ENCODE data around the gene FREM2. TPM values are rescaled to one million over a fixed set of nuclear protein-coding genes. Genes with fewer than 3 reads are reported as not detected.
A peak's percentile ranks its signal among the peaks of the same experiment; 100 is the strongest.

The FREM2 gene
- total RNA-seq, 1 experiment from 2014 or later = 6.0 TPM

GRCh38 chr13:38697628-38698333, 10.9 kb downstream of the FREM2 start:
- no peak for DNase-seq
- H3K4me3 ChIP-seq (ENCODE audit: insufficient read depth, low read depth, low read length) = no peak overlapping the region
- no peaks in the 10 kb centered on the region for H3K27me3 ChIP-seq (ENCODE audit: control insufficient read depth, insufficient read depth, low read length)
- no peaks in the 10 kb centered on the region for H3K36me3 ChIP-seq (replicated peaks; ENCODE audit: control insufficient read depth, insufficient read depth, low read length)

- no peaks in the 10 kb centered on the region for H3K36me3 ChIP-seq (replicated peaks; ENCODE audit: control insufficient read depth, insufficient read depth, low read length)
- no peak overlapping the region for H3K4me3 ChIP-seq (ENCODE audit: insufficient read depth, low read depth, low read length)
- no peak for DNase-seq
Measured at GRCh38 chr13:38700051-38700450, 13.2 kb downstream of the FREM2 start.

GRCh38 chr13:38702669-38703068, 15.8 kb downstream of the FREM2 start:
- Histone ChIP-seq H3K27me3 (ENCODE audit: control insufficient read depth, insufficient read depth, low read length) (no peaks in the 10 kb centered on the region), H3K36me3 (replicated peaks; ENCODE audit: control insufficient read depth, insufficient read depth, low read length) (no peaks in the 10 kb centered on the region), H3K4me3 (ENCODE audit: insufficient read depth, low read depth, low read length) (no peak overlapping the region)
- DNase-seq = no peak

More at GRCh38 chr13:38700051-38700450, 13.2 kb downstream of the FREM2 start:
- no peaks in the 10 kb centered on the region for H3K27me3 ChIP-seq (ENCODE audit: control insufficient read depth, insufficient read depth, low read length)

- H3K27me3 ChIP-seq (ENCODE audit: control insufficient read depth, insufficient read depth, low read length) = no peaks in the 10 kb centered on the region
- DNase-seq = no peak
- H3K4me3 ChIP-seq (ENCODE audit: insufficient read depth, low read depth, low read length) = no peak overlapping the region
- H3K36me3 ChIP-seq (replicated peaks; ENCODE audit: control insufficient read depth, insufficient read depth, low read length) = no peaks in the 10 kb centered on the region
Measured at GRCh38 chr13:38703255-38703654, 16.4 kb downstream of the FREM2 start.

GRCh38 chr13:38705365-38705764, 18.5 kb downstream of the FREM2 start:
- Histone ChIP-seq H3K27me3 (ENCODE audit: control insufficient read depth, insufficient read depth, low read length) (no peaks in the 10 kb centered on the region), H3K4me3 (ENCODE audit: insufficient read depth, low read depth, low read length) (no peak overlapping the region), H3K36me3 (replicated peaks; ENCODE audit: control insufficient read depth, insufficient read depth, low read length) (no peaks in the 10 kb centered on the region)
- no peak for DNase-seq

- Histone ChIP-seq H3K4me3 (ENCODE audit: insufficient read depth, low read depth, low read length) (no peak overlapping the region), H3K27me3 (ENCODE audit: control insufficient read depth, insufficient read depth, low read length) (no peaks in the 10 kb centered on the region), H3K36me3 (replicated peaks; ENCODE audit: control insufficient read depth, insufficient read depth, low read length) (no peaks in the 10 kb centered on the region)
- DNase-seq = no peak
Measured at GRCh38 chr13:38707460-38707859, 20.6 kb downstream of the FREM2 start.

GRCh38 chr13:38713046-38713445, 26.2 kb downstream of the FREM2 start:
- Histone ChIP-seq H3K36me3 (replicated peaks; ENCODE audit: control insufficient read depth, insufficient read depth, low read length) (no peaks in the 10 kb centered on the region), H3K27me3 (ENCODE audit: control insufficient read depth, insufficient read depth, low read length) (no peaks in the 10 kb centered on the region)

GRCh38 chr13:38718374-38718773, 31.5 kb downstream of the FREM2 start:
- no peaks in the 10 kb centered on the region for H3K36me3 ChIP-seq (replicated peaks; ENCODE audit: control insufficient read depth, insufficient read depth, low read length)
- DNase-seq = no peak
- H3K27me3 ChIP-seq (ENCODE audit: control insufficient read depth, insufficient read depth, low read length) = no peaks in the 10 kb centered on the region
- no peak overlapping the region for H3K4me3 ChIP-seq (ENCODE audit: insufficient read depth, low read depth, low read length)

More at GRCh38 chr13:38713046-38713445, 26.2 kb downstream of the FREM2 start:
- no peak overlapping the region for H3K4me3 ChIP-seq (ENCODE audit: insufficient read depth, low read depth, low read length)
- no peak for DNase-seq

GRCh38 chr13:38730332-38730731, 43.5 kb downstream of the FREM2 start:
- Histone ChIP-seq H3K36me3 (replicated peaks; ENCODE audit: control insufficient read depth, insufficient read depth, low read length) (no peaks in the 10 kb centered on the region), H3K27me3 (ENCODE audit: control insufficient read depth, insufficient read depth, low read length) (no peaks in the 10 kb centered on the region), H3K4me3 (ENCODE audit: insufficient read depth, low read depth, low read length) (no peak overlapping the region)
- no peak for DNase-seq

GRCh38 chr13:38733146-38733545, 46.3 kb downstream of the FREM2 start:
- Histone ChIP-seq H3K36me3 (replicated peaks; ENCODE audit: control insufficient read depth, insufficient read depth, low read length) (no peaks in the 10 kb centered on the region), H3K4me3 (ENCODE audit: insufficient read depth, low read depth, low read length) (no peak overlapping the region), H3K27me3 (ENCODE audit: control insufficient read depth, insufficient read depth, low read length) (no peaks in the 10 kb centered on the region)
- DNase-seq = no peak

GRCh38 chr13:38735665-38736440, 49.0 kb downstream of the FREM2 start:
- H3K36me3 ChIP-seq (replicated peaks; ENCODE audit: control insufficient read depth, insufficient read depth, low read length) = no peaks in the 10 kb centered on the region
- no peak for DNase-seq
- no peak overlapping the region for H3K4me3 ChIP-seq (ENCODE audit: insufficient read depth, low read depth, low read length)
- H3K27me3 ChIP-seq (ENCODE audit: control insufficient read depth, insufficient read depth, low read length) = no peaks in the 10 kb centered on the region

GRCh38 chr13:38743466-38743865, 56.6 kb downstream of the FREM2 start:
- Histone ChIP-seq H3K27me3 (ENCODE audit: control insufficient read depth, insufficient read depth, low read length) (no peaks in the 10 kb centered on the region), H3K36me3 (replicated peaks; ENCODE audit: control insufficient read depth, insufficient read depth, low read length) (no peaks in the 10 kb centered on the region), H3K4me3 (ENCODE audit: insufficient read depth, low read depth, low read length) (no peak overlapping the region)
- DNase-seq = no peak

- DNase-seq = no peak
- no peak overlapping the region for H3K4me3 ChIP-seq (ENCODE audit: insufficient read depth, low read depth, low read length)
Measured at GRCh38 chr13:38752686-38753085, 65.8 kb downstream of the FREM2 start.

GRCh38 chr13:38753878-38754277, 67.0 kb downstream of the FREM2 start:
- no peaks in the 10 kb centered on the region for H3K36me3 ChIP-seq (replicated peaks; ENCODE audit: control insufficient read depth, insufficient read depth, low read length)
- H3K27me3 ChIP-seq (ENCODE audit: control insufficient read depth, insufficient read depth, low read length) = no peaks in the 10 kb centered on the region
- no peak overlapping the region for H3K4me3 ChIP-seq (ENCODE audit: insufficient read depth, low read depth, low read length)
- peak; percentile 7 for DNase-seq

More at GRCh38 chr13:38752686-38753085, 65.8 kb downstream of the FREM2 start:
- H3K27me3 ChIP-seq (ENCODE audit: control insufficient read depth, insufficient read depth, low read length) = no peaks in the 10 kb centered on the region
- H3K36me3 ChIP-seq (replicated peaks; ENCODE audit: control insufficient read depth, insufficient read depth, low read length) = no peaks in the 10 kb centered on the region

- H3K4me3 ChIP-seq (ENCODE audit: insufficient read depth, low read depth, low read length) = no peak overlapping the region
- no peaks in the 10 kb centered on the region for H3K27me3 ChIP-seq (ENCODE audit: control insufficient read depth, insufficient read depth, low read length)
- no peak for DNase-seq
- H3K36me3 ChIP-seq (replicated peaks; ENCODE audit: control insufficient read depth, insufficient read depth, low read length) = no peaks in the 10 kb centered on the region
Measured at GRCh38 chr13:38755793-38756192, 68.9 kb downstream of the FREM2 start.
